ENCODE data around the gene CTIF. TPM values are rescaled to one million over a fixed set of nuclear protein-coding genes. Genes with fewer than 3 reads are reported as not detected.

CTIF gene
- total RNA-seq, 5 donors from 2014 or later (not counting 1 experiment from before 2014, with no cell fraction given): 3.2 to 6.7 (median 4.7) TPM

DNA sequence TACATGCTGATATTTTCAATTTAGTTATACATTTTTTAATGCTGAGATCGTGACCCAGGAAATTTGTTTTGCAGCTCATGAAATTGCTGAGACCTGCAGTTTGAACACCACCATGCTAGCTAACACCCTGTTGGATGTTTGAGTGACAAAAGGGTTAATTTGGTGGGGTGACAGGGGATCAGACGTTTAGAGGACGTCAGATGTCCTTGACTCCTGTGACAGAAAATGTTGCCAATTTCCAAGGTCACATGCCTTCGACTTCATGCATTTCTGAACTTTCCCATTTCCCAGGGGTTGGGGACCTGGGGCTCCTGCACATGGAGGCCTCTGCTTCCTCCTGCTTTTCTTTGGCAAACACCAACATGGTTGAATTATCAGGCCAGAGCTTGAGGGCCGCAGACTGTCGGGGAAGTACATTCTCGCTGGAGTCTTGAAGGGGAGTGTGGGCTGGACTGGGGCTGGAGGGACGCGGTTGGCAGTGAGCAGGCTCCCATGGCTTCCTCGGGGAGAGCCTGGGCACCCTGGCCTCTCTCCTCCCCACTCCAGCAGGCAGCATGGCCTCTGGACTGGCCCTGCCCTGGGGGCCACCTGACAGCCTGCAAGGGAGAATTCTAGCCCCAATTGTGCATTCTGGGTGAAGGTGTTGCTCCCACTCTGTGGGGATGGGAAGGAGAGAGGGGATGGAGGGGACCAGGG is 73.1 kb downstream of the CTIF start:
- no peaks in the 10 kb centered on the region for H3K36me3 ChIP-seq (ENCODE audit: control insufficient read depth in 2 of 2, extremely low read depth in 1 of 2, insufficient read depth in 1 of 2, low read length in 1 of 2)
- Mint-ChIP-seq H3K27ac (no peak overlapping the region), H3K4me1 (no peaks in the 10 kb centered on the region), H3K9me3 (no peaks in the 10 kb centered on the region), H3K36me3 (no peaks in the 10 kb centered on the region), H3K27me3 (peaks cover 0 to 1% of the 10 kb centered on the region in 2 donors), H3K4me3 (no peak overlapping the region)
- no peak overlapping the region for H3K27ac ChIP-seq (ENCODE audit: low read length)
- ChIA-PET POLR2A (no interaction called here), CTCF (no interaction called here)
- DNase-seq (no peak), ATAC-seq (replicated peaks in 1 of 4) (no peak)
- 68% methylated on average over 3 of the region's 10 CpGs for WGBS (ENCODE audit: insufficient coverage)
- H3K27me3 ChIP-seq (replicated peaks in 1 of 2; ENCODE audit: control insufficient read depth in 2 of 2, extremely low read depth in 1 of 2, insufficient read depth in 2 of 2, low read length in 1 of 2): peaks cover 0 to 3% of the 10 kb centered on the region in 2 experiments
- no peaks in the 10 kb centered on the region for H3K4me1 ChIP-seq (ENCODE audit: control insufficient read depth in 1 of 2, extremely low read depth in 1 of 2, insufficient read depth in 2 of 2, low read length in 2 of 2)
- no peak overlapping the region for H3K4me3 ChIP-seq (ENCODE audit: control insufficient read depth in 1 of 2, extremely low read depth in 1 of 2, low read length in 1 of 2)
- H3K9me3 ChIP-seq: no peaks in the 10 kb centered on the region

- Histone ChIP-seq H3K36me3 (ENCODE audit: control insufficient read depth in 2 of 2, extremely low read depth in 1 of 2, insufficient read depth in 1 of 2, low read length in 1 of 2) (no peaks in the 10 kb centered on the region), H3K27me3 (replicated peaks in 1 of 2; ENCODE audit: control insufficient read depth in 2 of 2, extremely low read depth in 1 of 2, insufficient read depth in 2 of 2, low read length in 1 of 2) (peaks cover 0 to 3% of the 10 kb centered on the region in 2 experiments), H3K27ac (ENCODE audit: low read length) (no peak overlapping the region), H3K4me3 (ENCODE audit: control insufficient read depth in 1 of 2, extremely low read depth in 1 of 2, low read length in 1 of 2) (no peak overlapping the region), H3K9me3 (no peaks in the 10 kb centered on the region), H3K4me1 (ENCODE audit: control insufficient read depth in 1 of 2, extremely low read depth in 1 of 2, insufficient read depth in 2 of 2, low read length in 2 of 2) (no peaks in the 10 kb centered on the region)
- Mint-ChIP-seq H3K27me3 (peaks cover 0 to 1% of the 10 kb centered on the region in 2 donors), H3K9me3 (no peaks in the 10 kb centered on the region), H3K4me1 (no peaks in the 10 kb centered on the region), H3K27ac (no peak overlapping the region), H3K36me3 (no peaks in the 10 kb centered on the region), H3K4me3 (no peak overlapping the region)
- WGBS (ENCODE audit: insufficient coverage): 69% methylated on average over 5 of the region's 6 CpGs
- DNase-seq (no peak), ATAC-seq (replicated peaks in 1 of 4) (no peak)
- ChIA-PET POLR2A (no interaction called here), CTCF (no interaction called here)
These were observed 73.7 kb downstream of the CTIF start for GRCh38 chr18:48612511-48612910.

GRCh38 chr18:48612917-48613316 is 74.1 kb downstream of the CTIF start:
- no peak overlapping the region for H3K4me3 Mint-ChIP-seq
- POLR2A ChIA-PET: no interaction called here

DNA sequence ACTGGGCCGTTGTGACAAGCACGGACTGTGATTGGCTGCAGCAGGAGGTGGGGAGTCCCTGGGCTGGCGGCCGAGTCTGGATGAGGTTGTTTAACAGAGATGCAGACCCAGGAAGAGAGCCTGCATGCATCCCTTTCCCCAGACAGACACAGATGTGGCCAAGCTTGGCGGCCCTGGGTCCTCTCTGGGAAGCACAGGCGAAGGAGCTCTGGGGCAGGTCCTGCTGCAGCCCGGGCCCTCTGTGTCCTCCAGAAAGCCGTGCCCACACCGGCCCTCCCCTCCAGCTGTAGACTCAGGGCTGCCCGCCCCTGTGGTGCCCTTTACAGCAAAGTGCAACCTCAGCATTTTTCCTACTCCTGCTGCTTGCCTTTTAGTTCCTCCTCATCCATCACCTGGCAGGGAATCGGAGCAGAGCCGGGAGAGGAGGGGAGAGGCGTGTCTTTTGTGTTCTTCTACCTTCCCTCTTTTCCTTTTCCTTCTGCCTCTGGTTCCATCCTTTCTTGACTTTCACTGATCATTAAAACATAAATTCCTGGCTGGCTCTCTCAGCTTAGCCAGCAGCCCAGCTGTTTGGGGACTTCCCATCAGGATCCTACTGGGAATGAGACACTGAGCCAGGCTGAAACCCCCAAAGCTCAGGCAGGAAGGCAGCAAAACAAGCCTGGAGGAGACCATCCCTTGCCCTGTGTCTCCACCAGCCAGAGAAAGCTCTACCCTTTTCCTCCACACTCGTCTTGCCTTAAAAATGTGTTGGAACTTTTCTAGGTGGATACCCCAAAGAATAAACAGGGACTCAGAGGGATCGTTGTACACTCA is 75.0 kb downstream of the CTIF start:
- ATAC-seq (replicated peaks in 1 of 4) (no peak), DNase-seq (no peak)
- no peaks in the 10 kb centered on the region for H3K9me3 Mint-ChIP-seq
- peaks cover 0 to 1% of the 10 kb centered on the region in 2 donors for H3K27me3 Mint-ChIP-seq
- Histone ChIP-seq H3K27ac (ENCODE audit: low read length) (no peak overlapping the region), H3K27me3 (replicated peaks in 1 of 2; ENCODE audit: control insufficient read depth in 2 of 2, extremely low read depth in 1 of 2, insufficient read depth in 2 of 2, low read length in 1 of 2) (peaks cover 0 to 3% of the 10 kb centered on the region in 2 experiments), H3K36me3 (ENCODE audit: control insufficient read depth in 2 of 2, extremely low read depth in 1 of 2, insufficient read depth in 1 of 2, low read length in 1 of 2) (no peaks in the 10 kb centered on the region), H3K4me1 (ENCODE audit: control insufficient read depth in 1 of 2, extremely low read depth in 1 of 2, insufficient read depth in 2 of 2, low read length in 2 of 2) (no peaks in the 10 kb centered on the region), H3K4me3 (ENCODE audit: control insufficient read depth in 1 of 2, extremely low read depth in 1 of 2, low read length in 1 of 2) (no peak overlapping the region), H3K9me3 (no peaks in the 10 kb centered on the region)
- no peak overlapping the region for H3K27ac Mint-ChIP-seq
- no peak overlapping the region for H3K4me3 Mint-ChIP-seq
- 89% methylated on average over 9 of the region's 15 CpGs for WGBS (ENCODE audit: insufficient coverage)
- H3K36me3 Mint-ChIP-seq: no peaks in the 10 kb centered on the region
- H3K4me1 Mint-ChIP-seq: no peaks in the 10 kb centered on the region
- ChIA-PET CTCF (no interaction called here), POLR2A (no interaction called here)

More at GRCh38 chr18:48612917-48613316, 74.1 kb downstream of the CTIF start:
- H3K36me3 Mint-ChIP-seq: no peaks in the 10 kb centered on the region
- Histone ChIP-seq H3K4me1 (ENCODE audit: control insufficient read depth in 1 of 2, extremely low read depth in 1 of 2, insufficient read depth in 2 of 2, low read length in 2 of 2) (no peaks in the 10 kb centered on the region), H3K36me3 (ENCODE audit: control insufficient read depth in 2 of 2, extremely low read depth in 1 of 2, insufficient read depth in 1 of 2, low read length in 1 of 2) (no peaks in the 10 kb centered on the region), H3K27me3 (replicated peaks in 1 of 2; ENCODE audit: control insufficient read depth in 2 of 2, extremely low read depth in 1 of 2, insufficient read depth in 2 of 2, low read length in 1 of 2) (peaks cover 0 to 3% of the 10 kb centered on the region in 2 experiments), H3K27ac (ENCODE audit: low read length) (no peak overlapping the region), H3K4me3 (ENCODE audit: control insufficient read depth in 1 of 2, extremely low read depth in 1 of 2, low read length in 1 of 2) (no peak overlapping the region), H3K9me3 (no peaks in the 10 kb centered on the region)
- H3K9me3 Mint-ChIP-seq: no peaks in the 10 kb centered on the region
- peaks cover 0 to 1% of the 10 kb centered on the region in 2 donors for H3K27me3 Mint-ChIP-seq
- no peaks in the 10 kb centered on the region for H3K4me1 Mint-ChIP-seq
- DNase-seq: no peak
- 95% methylated on average over 3 of the region's 4 CpGs for WGBS (ENCODE audit: insufficient coverage)
- ATAC-seq (replicated peaks in 1 of 4): no peak
- CTCF ChIA-PET: no interaction called here
- no peak overlapping the region for H3K27ac Mint-ChIP-seq

DNA sequence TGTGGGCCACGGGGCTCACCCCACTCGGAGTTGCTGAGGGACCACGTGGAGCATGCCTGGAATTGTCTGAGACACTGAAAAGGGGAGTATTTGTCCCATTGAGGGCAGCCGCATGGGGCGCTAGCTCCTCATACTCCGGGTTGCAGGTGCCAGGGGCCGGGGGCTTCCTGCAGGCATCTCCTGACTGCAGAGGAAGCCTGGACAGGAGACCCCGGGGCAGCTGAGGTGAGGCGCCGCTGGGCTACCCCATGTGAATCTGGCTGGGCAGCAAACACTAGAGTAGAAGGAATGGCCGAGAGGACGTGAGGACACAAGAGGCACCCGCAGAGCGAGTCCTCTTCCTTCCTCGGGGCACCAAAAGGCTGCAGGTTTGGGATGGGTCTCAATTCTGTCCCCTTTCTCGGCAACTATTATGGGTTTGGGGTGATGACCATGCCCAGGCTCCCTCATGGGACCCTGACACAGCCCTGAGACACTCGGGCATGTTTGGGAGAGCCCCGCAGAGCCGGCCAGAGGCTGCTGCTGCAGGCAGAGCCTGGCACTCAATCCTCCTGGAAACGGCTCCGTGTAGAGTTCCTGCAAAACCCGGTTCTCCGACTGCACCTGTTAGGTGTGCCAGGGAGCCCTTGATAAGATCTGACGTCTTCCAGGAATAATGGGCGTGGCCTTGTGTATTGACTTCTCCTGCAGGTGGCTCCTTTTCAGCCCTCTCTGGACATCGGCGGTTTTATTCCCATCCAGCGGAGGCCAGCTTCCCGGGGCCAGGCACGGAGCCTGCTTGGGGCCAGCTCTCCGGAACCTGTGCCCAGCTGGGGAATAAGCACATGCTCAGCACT is 77.0 kb downstream of the CTIF start:
- H3K36me3 ChIP-seq (ENCODE audit: control insufficient read depth in 2 of 2, extremely low read depth in 1 of 2, insufficient read depth in 1 of 2, low read length in 1 of 2): no peaks in the 10 kb centered on the region
- no peaks in the 10 kb centered on the region for H3K9me3 ChIP-seq
- WGBS (ENCODE audit: insufficient coverage): 87% methylated on average over 27 of the region's 31 CpGs
- ChIA-PET POLR2A (no interaction called here), CTCF (no interaction called here)
- Mint-ChIP-seq H3K36me3 (no peaks in the 10 kb centered on the region), H3K27ac (no peak overlapping the region), H3K4me1 (no peaks in the 10 kb centered on the region), H3K9me3 (no peaks in the 10 kb centered on the region), H3K27me3 (no peaks in the 10 kb centered on the region), H3K4me3 (no peak overlapping the region)
- no peak for DNase-seq
- H3K4me3 ChIP-seq (ENCODE audit: control insufficient read depth in 1 of 2, extremely low read depth in 1 of 2, low read length in 1 of 2): no peak overlapping the region
- H3K27me3 ChIP-seq (replicated peaks in 1 of 2; ENCODE audit: control insufficient read depth in 2 of 2, extremely low read depth in 1 of 2, insufficient read depth in 2 of 2, low read length in 1 of 2): peaks cover 0 to 3% of the 10 kb centered on the region in 2 experiments
- H3K4me1 ChIP-seq (ENCODE audit: control insufficient read depth in 1 of 2, extremely low read depth in 1 of 2, insufficient read depth in 2 of 2, low read length in 2 of 2): no peaks in the 10 kb centered on the region
- ATAC-seq (replicated peaks in 1 of 4): no peak
- H3K27ac ChIP-seq (ENCODE audit: low read length): no peak overlapping the region

- Mint-ChIP-seq H3K9me3 (no peaks in the 10 kb centered on the region), H3K4me3 (no peak overlapping the region), H3K4me1 (no peaks in the 10 kb centered on the region), H3K36me3 (no peaks in the 10 kb centered on the region), H3K27ac (no peak overlapping the region), H3K27me3 (peaks cover 0 to 5% of the 10 kb centered on the region in 2 donors)
- peaks cover 0 to 3% of the 10 kb centered on the region in 2 experiments for H3K27me3 ChIP-seq (replicated peaks in 1 of 2; ENCODE audit: control insufficient read depth in 2 of 2, extremely low read depth in 1 of 2, insufficient read depth in 2 of 2, low read length in 1 of 2)
- ChIA-PET CTCF (no interaction called here), POLR2A (no interaction called here)
- ATAC-seq (replicated peaks in 1 of 4) (no peak), DNase-seq (no peak)
- H3K4me1 ChIP-seq (ENCODE audit: control insufficient read depth in 1 of 2, extremely low read depth in 1 of 2, insufficient read depth in 2 of 2, low read length in 2 of 2): no peaks in the 10 kb centered on the region
- H3K36me3 ChIP-seq (ENCODE audit: control insufficient read depth in 2 of 2, extremely low read depth in 1 of 2, insufficient read depth in 1 of 2, low read length in 1 of 2): no peaks in the 10 kb centered on the region
- no peak overlapping the region for H3K27ac ChIP-seq (ENCODE audit: low read length)
- H3K4me3 ChIP-seq (ENCODE audit: control insufficient read depth in 1 of 2, extremely low read depth in 1 of 2, low read length in 1 of 2): no peak overlapping the region
- H3K9me3 ChIP-seq: no peaks in the 10 kb centered on the region
- WGBS (ENCODE audit: insufficient coverage): 63% methylated on average over 2 of the region's 8 CpGs
These were observed 77.8 kb downstream of the CTIF start for GRCh38 chr18:48616484-48617255.

Data from T-cell (primary cell).